C1 segment of cervical spinal cord (tissue), 14 donors: ENCODE measurements around the gene EP400.

Experiments
- DNase-seq, 14 donors: peaks; one replicate each; lab custom pipeline; 2025; lab: John Stamatoyannopoulos, UW

EP400 gene

DNA sequence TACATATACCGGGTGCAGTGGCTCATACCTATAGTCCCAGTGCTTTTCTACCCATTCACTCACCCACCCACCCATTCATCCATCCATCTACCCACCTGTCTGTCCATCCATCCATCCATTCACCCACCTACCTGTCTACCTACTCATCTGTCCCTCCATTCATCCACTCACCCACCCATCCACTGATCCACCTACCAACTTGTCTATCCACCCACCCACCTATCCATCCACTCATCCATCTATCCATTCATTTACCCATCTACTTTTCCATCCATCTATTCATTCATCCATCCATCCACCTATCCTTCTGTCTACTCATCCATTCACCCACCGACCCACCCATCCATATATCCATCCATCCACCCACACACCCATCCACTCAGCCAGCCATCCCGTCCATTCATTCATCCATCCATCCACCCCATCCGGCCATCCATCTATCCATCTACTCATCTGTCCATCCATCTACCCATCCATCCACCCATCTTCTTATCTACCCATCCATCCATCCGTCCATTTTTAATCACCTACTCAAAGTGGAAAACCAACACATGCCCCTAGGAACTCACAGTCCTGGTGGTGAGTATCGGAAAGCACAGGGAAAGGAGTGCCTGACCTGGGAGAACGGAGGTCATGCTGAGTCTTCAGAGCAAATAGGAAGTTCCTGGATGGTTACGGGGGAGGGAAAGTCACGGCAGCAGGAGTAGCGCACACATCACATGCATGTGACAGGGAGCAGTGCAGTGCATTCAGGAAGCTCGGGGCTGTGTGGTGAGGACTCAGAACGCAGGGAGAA lies 174.4 kb downstream of the EP400 start:
- DNase-seq, result no peak

DNA sequence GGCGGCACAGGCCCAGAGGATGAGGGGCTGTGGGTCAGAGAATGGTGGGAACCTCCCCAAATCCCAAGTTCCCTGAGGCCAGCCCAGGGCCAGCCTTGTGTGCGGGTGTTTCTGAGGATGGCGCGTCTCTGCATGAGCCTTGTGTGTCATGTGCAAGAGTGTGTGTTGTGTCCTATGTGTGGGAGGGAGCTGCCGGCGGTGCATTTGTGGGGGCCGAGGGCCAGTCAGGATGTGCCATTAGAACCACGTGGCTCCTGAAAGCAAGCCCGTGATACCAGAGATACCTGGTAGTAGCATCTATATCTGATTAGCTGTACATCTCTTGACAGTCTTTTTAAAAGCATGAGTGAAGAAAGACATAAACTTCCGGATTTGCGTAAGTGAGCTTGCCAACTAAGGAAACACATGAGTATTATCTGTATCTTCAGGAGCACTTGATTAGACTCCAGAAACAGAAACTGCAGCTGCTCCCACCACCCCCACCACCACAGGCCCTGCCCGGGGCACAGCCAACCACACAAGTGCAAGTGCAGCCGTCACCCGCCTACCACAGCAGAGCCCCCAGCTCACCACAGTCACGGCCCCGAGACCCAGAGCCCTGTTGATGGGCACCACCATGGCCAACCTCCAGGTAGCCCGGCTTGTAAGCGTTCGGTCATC lies 175.2 kb downstream of the EP400 start:
- no peak for DNase-seq

DNA sequence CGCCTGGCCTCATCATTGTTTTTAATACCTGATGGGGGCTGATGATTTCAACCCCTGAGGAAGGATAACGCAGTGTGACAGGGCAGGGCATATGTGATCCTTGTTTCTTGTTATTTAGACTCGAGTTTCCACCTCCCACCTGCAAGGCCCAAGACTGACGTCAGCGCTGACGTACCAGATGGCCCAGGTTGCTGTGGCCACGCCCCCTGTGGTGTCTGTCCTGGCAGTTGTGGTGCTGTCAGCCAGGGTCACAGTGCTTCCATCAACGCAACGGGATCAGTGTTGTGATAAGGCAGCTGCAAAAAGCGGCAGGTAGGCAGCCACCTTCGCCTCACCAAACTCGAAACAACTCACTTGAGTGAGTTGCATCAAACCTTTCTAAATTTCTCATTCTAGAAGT lies 176.0 kb downstream of the EP400 start:
- DNase-seq, result no peak

DNA sequence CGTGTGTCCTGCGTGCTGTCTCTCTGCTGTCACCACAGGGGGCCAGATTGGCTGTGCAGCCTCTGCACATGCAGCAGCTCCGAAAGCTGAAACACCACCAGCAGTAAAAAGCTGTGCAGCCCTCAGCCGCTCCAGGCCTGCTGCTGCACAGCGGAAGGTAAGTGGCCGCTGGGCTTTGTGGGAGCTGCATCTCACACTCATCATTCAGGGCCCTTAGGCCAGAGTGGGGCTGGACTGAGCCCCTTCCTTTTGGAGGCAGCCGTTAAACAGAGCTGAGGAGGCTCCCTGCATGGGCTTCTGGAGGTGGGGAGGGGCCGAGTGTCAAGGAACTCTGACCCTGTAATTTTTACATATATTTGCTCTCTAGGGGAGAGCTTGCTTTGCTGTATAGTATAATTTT lies 177.3 kb downstream of the EP400 start:
- DNase-seq, result no peak

GRCh38 chr12:132129007-132129406 lies 179.3 kb downstream of the EP400 start:
- DNase-seq, result no peak

GRCh38 chr12:132130690-132131089 lies 180.9 kb downstream of the EP400 start:
- no peak for DNase-seq
